ENCODE results near the gene RNU6-7. TPM values are rescaled to one million over a fixed set of nuclear protein-coding genes. Genes with fewer than 3 reads are reported as not detected.

The RNU6-7 gene
- total and polyA plus RNA-seq, 10 of the 15 experiments (the other 5 are each of a cell fraction or from before 2014, with no cell fraction given), result not detected

DNA sequence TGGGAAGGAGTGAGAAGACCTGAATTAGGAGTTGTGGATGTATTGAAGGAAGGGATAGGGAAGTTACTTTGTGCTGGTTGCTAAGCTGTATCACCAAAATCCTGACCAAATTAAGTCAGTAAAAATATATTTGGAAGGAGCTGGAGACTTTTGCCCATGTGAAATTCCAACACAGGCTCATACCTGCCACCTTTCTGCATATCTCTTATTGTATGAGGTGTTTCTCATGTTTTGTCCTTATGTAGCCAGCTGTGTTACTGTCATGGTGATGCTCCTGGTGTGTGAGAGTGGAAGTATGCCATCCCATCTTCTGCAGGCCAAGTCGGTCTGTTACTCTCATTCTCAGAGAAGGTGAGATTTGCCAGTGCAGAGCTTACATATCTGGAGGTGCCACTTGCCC is 30.6 kb downstream of the RNU6-7 start:
- no peak for ATAC-seq
- H3K9me3 ChIP-seq (replicated peaks; ENCODE audit: control insufficient read depth, insufficient read depth, low read length), result no peaks in the 10 kb centered on the region
- H3K79me2 ChIP-seq (ENCODE audit: control insufficient read depth, insufficient read depth, low read length), result no peaks in the 10 kb centered on the region
- BruUV-seq (replicated peaks), result no TSS peak
- H3K27ac ChIP-seq (ENCODE audit: control insufficient read depth, insufficient read depth), result no peak overlapping the region
- H3K36me3 ChIP-seq (ENCODE audit: control insufficient read depth in 2 of 2, insufficient read depth in 2 of 2, low read length in 1 of 2), result no peaks in the 10 kb centered on the region
- no peaks in the 10 kb centered on the region for H3K27me3 ChIP-seq (replicated peaks in 1 of 2; ENCODE audit: control insufficient read depth in 2 of 2, insufficient read depth in 2 of 2, low read length in 1 of 2)
- H3K9ac ChIP-seq (ENCODE audit: control insufficient read depth, insufficient read depth, low read length), result no peak overlapping the region
- intact Hi-C loops (cut with micrococcal nuclease; ENCODE audit: unreplicated experiment) (no loop called here), in situ Hi-C loops (cut with MboI) (no loop called here)
- POLR2A ChIA-PET, result no interaction called here
- FAIRE-seq, result no peak
- SMC1A ChIA-PET (ENCODE audit: uncharacterized antibody, unreplicated experiment), result interaction anchor here (0.6 to 0.9 kb wide), 3 partner anchors 21 to 1861 kb away, joined by 3 read pairs; no protein-coding TSS in a partner anchor
- no peak for TF ChIP-seq CTCF (IDR thresholded peaks at IDR 0.05 in 2 of 3, conservative IDR thresholded peaks at IDR 0.05 in 1 of 3; ENCODE audit: control insufficient read depth in 2 of 3, extremely low read depth in 1 of 3, insufficient read depth in 1 of 3, low read depth in 3 of 3, low read length in 3 of 3)
- TF ChIP-seq EED (IDR thresholded peaks at IDR 0.05; ENCODE audit: low read depth), result no peak
- TF ChIP-seq, protein P1, sequence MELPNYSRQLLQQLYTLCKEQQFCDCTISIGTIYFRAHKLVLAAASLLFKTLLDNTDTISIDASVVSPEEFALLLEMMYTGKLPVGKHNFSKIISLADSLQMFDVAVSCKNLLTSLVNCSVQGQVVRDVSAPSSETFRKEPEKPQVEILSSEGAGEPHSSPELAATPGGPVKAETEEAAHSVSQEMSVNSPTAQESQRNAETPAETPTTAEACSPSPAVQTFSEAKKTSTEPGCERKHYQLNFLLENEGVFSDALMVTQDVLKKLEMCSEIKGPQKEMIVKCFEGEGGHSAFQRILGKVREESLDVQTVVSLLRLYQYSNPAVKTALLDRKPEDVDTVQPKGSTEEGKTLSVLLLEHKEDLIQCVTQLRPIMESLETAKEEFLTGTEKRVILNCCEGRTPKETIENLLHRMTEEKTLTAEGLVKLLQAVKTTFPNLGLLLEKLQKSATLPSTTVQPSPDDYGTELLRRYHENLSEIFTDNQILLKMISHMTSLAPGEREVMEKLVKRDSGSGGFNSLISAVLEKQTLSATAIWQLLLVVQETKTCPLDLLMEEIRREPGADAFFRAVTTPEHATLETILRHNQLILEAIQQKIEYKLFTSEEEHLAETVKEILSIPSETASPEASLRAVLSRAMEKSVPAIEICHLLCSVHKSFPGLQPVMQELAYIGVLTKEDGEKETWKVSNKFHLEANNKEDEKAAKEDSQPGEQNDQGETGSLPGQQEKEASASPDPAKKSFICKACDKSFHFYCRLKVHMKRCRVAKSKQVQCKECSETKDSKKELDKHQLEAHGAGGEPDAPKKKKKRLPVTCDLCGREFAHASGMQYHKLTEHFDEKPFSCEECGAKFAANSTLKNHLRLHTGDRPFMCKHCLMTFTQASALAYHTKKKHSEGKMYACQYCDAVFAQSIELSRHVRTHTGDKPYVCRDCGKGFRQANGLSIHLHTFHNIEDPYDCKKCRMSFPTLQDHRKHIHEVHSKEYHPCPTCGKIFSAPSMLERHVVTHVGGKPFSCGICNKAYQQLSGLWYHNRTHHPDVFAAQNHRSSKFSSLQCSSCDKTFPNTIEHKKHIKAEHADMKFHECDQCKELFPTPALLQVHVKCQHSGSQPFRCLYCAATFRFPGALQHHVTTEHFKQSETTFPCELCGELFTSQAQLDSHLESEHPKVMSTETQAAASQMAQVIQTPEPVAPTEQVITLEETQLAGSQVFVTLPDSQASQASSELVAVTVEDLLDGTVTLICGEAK (IDR thresholded peaks at IDR 0.05; ENCODE audit: borderline replicate concordance), result no peak
- no peak for TF ChIP-seq SMC3 (IDR thresholded peaks at IDR 0.05; ENCODE audit: borderline replicate concordance, low read length)
- no peak for TF ChIP-seq SUZ12 (IDR thresholded peaks at IDR 0.05; ENCODE audit: unreplicated experiment)
- no peak for TF ChIP-seq SPI1 (IDR thresholded peaks at IDR 0.05; ENCODE audit: borderline replicate concordance, insufficient read depth, low read depth, low read length)
- no peak for TF ChIP-seq ZBED1 (IDR thresholded peaks at IDR 0.05; ENCODE audit: borderline replicate concordance)
- no peak for TF ChIP-seq SIX5 (IDR thresholded peaks at IDR 0.05; ENCODE audit: low read depth, low read length, severe bottlenecking)
- no peak for TF ChIP-seq CBFB (IDR thresholded peaks at IDR 0.05; ENCODE audit: low read depth)
- H3K4me1 ChIP-seq (ENCODE audit: control insufficient read depth, insufficient read depth, low read length), result no peaks in the 10 kb centered on the region
- no peak overlapping the region for H2AFZ ChIP-seq (ENCODE audit: control insufficient read depth, low read depth, low read length)
- RAD21 ChIA-PET (ENCODE audit: unreplicated experiment), result no interaction called here
- H3K4me2 ChIP-seq (ENCODE audit: control insufficient read depth, insufficient read depth), result no peak overlapping the region
- CTCF ChIA-PET, result interaction anchor here (0.6 to 1.2 kb wide), 2 partner anchors 22 to 325 kb away, joined by 3 read pairs; no protein-coding TSS in a partner anchor
- 85% methylated on average over 1 of the region's 1 CpG for WGBS (ENCODE audit: insufficient coverage, insufficient replicate concordance, low lambda C conversion rate, missing lambda C conversion rate)
- H4K20me1 ChIP-seq (ENCODE audit: control insufficient read depth, insufficient read depth), result no peaks in the 10 kb centered on the region
- H3K4me3 ChIP-seq, result no peak overlapping the region
- no peak for DNase-seq (ENCODE audit: low read depth, low spot score)

Data from GM12878 (cell line).